Measurements from ENCODE around the gene FKBP14.
A peak's percentile ranks its signal among the peaks of the same experiment; 100 is the strongest.
"Not testable (repeated sequence)": the region's sequence is repeated elsewhere in the genome, so short reads cannot be mapped to it uniquely, and the experiment has no call there.

The FKBP14 gene

DNA sequence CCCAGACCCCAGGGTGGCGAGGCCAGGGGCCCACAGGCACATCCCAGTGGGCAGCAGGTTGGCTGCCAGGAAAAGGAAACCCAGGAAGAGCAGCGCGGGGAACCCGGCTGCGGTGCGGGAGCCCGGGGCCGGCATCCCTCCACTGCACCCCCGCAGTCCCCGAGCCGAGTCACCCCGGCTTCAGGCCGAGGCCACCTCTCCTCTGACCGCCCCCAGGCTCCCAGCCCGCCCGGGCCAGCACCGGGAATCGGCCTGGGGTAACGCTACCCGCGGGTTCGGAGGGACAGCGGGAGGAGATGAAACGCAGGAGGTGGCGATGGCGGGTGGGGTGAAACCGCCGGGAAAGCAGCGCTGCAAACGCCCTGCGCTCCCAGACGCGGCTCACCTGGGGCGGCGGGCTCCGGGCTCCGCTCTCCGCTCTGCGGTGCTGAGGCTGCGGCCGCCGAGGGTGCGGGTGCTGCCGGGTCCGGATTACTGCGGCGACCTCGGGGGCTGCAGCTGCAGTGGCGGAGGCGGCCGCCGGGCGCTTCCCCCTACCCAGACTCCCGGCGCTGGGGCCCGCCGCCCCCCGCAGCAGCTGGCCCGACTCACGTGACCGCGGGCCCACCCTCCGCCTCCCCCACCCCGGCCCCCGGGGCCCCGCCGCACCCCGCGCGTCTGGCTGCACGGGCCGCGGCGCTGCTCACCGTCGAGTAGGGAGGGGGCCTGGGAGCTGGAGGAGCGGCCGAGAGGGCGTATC, 37.1 kb downstream of the FKBP14 start, which contains the start of gene SCRN1:
TSS of gene SCRN1 (minus strand) at position 545 of the 739 bp plus-strand sequence. CDS start 20,734 bp downstream, outside the sequence.
- peak; percentile 56 for DNase-seq (ENCODE audit: low spot score)

DNA sequence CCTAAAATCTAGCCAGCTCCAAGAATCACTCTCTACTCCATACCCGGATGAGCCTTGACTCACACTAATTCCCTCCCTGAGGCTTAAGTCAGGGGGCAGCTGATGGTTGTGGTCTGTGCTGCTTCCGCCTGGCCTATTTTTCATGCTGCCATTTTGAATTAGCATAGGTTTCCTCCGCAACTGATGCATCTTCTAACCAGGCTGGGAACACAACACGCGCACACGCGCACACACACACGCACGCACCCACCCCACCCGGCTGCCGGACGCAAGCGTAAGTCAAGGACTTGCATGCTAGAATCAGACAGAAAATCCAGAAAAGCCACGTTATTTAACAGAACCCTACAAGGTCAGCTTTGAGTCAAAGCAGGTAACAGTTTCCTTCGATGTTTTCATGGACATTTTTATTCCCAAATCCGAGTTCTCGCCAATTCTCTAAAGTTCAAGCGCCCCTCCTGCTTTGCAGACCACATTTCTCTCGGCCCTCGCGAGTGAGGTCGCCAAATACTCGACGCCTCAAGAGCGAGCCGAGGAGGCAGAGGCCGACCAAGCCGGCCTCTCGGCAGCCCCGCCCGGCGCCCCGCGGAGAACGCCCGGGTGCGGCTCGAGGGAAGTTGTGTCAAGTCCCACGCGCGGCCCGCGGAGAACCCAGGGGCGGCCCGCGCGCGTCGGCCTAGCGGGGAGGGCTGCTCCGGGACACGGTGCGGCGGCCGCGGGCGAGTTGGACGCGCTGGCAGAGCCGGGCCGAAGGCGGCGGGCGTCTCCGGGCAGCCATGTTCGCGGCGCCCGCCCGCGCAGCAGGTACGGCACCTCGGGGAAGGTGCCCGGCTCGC, 37.9 kb downstream of the FKBP14 start:
- peak; percentile 75 for DNase-seq (ENCODE audit: low spot score)

DNA sequence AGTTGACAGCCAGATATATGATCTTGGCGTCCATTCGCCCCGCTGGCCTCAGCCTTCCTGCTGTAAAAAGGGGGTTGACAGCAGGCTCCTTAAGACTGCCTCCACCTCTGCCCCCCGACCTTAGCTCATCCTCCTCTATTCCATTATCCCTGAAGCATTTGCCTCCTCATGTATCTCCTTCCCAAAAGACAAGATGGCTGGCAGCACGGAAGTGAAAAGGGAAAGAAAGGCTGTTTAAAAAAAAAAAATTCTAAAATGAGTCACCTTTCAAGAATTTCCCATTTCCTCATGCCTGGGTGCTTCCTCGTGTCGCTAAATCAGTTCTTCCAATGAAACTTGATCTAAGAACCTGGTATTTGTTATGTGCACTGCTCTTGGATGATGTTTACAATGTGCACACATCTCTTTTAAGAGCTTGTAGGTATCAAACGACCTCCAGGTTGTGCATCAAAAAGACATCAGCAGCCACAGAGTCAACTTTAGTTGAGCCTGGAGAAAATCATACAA, 38.6 kb downstream of the FKBP14 start:
- DNase-seq (ENCODE audit: low spot score) = peak; percentile 94

DNA sequence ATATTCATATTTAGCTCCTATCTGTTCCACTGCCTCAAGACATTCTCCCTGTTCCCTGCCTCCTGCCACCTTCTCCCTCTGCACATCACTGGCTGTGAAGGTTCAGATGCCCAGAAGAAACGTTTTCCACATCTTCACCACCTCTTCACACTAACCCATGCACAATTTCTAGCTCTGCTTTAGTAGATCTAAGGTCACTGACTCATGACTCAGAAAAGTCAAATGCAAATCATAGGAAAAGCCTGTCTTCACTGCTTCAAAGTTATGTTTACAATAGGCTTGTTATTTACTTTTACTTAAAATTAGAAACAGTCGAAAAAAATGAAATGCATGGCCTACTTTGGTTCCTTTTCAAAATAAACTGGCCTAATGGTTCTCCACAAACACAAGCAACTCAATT, 39.4 kb downstream of the FKBP14 start:
- peak; percentile 68 for DNase-seq (ENCODE audit: low spot score)

DNA sequence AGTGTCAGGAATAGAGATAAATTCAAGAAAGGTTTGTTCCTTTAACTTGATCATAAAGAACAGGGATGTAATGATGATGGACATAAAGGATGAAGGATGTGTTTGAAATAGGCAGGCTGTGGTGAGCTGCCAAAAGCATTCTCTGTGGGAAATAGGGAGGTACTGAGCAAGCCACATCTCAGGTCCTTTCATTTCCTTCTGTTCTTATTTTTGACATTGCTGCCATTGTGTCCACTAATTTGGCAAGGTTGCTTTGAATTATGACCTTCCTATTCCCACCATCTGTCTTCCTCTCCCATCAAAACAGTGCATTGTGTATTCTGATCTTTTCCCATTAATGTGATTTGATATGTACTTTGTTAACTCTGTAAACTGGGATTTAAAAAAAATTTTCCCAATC, 46.4 kb downstream of the FKBP14 start:
- no peak for DNase-seq (ENCODE audit: low spot score)

DNA sequence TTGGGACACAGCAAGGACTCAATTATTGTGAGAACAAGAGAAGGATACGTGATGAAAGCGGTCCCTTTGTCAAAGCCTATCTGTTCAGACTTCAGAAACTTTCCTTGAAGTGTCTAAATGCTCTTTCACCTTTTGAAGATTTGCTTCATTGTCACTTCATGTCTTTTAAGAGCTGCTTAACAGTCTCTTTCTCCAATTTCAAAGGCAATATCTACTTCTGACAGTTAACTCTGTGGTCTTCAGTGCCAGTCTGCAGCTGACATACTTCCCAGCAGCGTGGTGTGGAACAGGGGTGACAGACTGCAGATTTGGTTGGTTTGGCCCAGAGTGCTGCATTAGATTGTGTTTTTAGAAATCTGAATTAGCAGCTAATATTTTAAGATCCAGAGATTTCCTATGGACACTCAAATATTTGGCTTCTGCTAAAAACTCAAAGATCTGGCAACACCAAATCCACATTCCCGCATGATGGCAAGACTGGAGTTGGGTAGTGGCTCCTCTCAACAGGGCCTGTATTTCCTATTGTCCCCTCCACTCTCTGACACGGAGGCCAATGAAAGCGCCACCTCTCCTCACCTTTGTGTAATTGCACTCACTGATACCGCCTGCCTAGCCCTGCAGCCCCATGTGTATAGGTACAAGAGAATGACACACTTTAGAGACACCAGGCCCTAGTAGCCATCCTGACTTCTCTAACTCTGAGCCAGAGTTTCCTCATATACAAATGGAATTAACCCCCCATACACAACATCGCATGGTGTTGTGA, 48.4 kb downstream of the FKBP14 start:
- DNase-seq (ENCODE audit: low spot score) = no peak

DNA sequence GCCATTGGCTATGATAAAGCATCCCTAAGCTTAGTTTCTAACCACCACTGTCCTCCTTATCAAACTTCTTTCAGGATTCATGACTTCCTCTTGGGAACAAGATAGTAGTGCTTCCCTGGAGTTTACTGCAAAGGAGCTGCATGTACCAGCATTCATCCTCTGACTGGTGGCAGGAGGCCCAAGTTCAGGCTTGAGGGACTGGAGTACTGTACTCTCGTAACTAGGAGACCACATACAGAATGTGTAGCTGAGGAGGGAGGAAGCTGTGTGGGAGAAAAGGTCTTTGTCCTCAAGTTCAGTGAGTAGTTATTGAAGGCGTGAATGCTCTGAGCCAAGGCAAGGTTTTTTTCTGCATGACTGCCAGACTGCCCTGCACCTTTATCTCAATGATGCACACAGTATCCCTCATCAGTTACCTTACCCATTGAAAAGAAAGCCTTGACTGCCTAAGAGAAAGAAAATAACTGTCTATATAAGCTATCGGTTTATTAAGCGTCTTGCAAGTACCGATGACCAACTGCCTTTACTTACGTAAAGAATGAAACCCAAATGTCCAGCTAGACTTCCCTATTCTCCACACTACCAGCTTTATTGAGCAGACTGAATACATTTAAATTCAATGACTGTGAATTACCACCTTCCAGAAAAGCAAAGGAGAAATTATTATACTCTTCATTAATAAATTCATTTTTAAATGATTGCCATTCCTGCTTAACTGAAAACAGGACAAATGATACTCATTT, 49.7 kb downstream of the FKBP14 start:
- DNase-seq (ENCODE audit: low spot score) = peak; percentile 46

DNA sequence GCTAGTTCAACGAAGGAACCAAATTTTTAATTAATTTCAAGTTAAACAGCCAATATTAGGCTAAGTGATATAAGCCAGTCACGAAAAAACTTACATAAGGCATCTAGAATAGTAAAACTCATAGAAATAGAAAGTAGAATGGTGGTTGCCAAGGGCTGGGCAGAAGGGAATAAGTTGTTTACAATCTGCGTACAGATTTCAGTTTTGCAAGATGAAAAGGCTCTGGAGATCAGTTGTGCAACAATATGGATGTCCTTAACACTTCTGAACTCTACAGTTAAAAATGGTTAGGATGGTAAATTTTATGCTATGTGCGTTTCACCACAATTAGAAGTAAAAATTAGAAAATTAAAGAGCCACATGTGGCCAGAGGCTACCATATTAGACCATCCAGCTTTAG, 50.2 kb downstream of the FKBP14 start:
- no peak for DNase-seq (ENCODE audit: low spot score)

DNA sequence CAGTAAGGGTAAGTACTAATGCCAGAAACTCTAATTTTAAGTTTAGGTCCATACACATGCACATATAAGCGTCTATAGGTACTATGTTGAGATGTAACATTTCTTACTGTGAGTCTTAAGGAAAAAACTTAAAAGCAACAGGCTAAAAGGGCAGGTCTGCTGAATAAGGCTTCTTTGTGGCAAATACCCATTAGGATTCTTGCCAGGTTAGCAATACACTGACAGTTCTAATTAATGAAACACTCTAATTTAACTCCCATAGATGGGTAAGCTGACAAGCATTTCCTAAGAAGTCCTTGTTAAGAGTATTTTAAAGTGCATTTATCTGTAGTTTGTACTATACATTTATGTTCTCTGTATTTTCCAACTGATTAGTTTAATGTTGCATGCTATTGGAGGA, 50.9 kb downstream of the FKBP14 start:
- DNase-seq (ENCODE audit: low spot score) = no peak

DNA sequence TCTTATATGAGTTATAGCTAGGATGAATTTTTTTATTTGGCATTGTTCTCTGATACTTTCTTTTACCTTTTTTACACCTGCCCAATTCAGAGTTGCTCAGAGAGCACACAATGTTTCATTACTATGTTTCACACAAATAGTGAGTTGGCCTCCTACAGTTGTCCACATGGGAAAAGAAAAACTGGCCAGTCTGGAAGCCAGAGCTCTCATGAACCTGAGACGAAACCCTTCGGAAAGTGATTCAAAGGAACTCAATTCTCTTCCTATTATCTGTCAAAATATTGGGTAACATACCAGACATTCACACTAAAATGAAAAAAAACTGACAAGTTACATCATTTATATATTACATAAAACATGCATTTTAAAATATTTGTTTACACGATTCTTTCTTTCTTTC, 52.2 kb downstream of the FKBP14 start:
- no peak for DNase-seq (ENCODE audit: low spot score)

DNA sequence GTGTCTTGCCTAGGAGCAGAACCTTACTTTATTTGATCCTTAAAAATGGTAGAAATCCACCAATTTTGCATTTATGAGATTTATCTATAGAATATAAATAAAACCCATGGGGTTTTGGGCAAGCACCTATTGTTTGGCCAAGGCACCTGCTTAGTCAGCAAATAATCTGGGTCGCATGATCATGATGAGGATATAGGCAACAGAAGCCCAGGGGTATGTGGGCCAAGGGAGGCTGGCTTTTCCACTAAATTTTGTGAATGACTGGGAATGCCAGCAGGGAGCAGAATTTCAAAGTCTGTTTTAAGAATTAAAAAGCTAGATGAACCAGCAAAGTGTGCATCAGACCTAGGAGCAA, 54.2 kb downstream of the FKBP14 start:
- DNase-seq (ENCODE audit: low spot score) = no peak

DNA sequence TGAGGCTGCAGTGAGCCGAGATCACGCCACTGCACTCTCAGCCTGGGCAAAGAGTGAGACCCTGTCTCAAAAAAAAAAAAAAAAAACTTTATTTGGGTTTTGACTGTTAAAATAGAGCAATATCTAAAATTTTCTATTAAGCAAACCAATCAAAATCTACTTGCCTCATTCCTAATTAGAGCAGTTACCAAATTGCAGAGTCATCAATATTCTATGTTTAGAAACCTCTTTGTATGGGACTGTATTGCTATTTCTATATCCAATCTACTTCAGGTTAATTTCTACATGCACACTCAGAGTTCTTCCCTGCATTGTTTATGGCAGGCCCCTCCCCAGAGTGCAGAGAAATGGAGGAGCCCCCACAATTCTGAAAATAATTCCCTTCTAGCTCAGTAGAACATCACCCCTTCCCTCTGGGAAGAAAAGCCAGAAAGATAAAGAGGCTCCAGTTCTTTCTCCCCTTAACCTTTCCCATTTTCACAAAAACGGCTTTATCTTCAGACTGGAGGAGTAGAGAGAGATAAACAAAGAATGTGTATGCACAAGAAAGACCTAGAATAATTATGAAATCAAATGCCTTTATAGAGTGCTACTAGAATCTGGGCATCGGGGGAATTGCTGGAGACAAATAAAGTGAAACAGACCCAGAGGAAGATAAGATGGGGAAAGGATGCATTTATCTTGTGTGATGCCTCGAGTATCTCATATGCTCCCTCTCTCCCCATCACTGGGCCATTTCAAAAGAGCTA, 54.8 kb downstream of the FKBP14 start:
- DNase-seq (ENCODE audit: low spot score) = no peak

DNA sequence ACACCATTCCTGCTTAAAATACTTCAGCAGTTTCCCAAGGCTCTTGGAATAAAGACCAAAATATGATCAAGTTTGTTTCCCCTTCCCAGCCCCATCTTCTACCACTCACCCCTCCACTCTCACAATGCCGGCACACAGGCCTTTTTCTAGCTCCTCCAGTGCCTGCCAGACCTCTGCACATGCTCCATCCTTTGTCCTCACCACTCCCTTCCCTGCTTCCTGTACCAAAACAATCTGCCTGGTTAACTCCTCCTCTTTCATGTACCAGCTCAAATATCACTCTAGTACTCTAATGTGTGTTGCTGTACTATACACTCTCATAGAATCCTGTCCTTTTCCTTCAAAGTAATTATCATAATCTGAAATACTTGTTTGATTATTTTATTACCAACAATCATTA, 56.3 kb downstream of the FKBP14 start:
- no peak for DNase-seq (ENCODE audit: low spot score)

DNA sequence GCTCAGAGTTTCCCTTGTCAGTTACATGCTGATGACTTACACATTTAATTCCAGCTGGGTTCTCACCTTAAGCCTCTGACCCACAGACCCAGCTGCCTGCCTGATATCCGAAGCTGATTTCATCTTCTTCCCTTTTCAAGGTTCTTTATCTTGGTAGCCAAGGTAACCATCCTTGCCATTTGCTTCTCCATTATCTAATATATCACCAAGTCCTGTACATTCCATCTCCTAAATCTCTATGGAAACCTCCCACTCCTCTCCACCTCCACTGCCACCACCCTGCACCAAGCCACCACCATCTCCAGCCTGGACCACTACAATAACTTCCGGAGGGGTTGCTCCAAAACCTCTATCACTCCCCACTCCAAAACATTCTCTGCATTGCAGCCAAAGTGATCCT, 56.8 kb downstream of the FKBP14 start:
- no peak for DNase-seq (ENCODE audit: low spot score)

DNA sequence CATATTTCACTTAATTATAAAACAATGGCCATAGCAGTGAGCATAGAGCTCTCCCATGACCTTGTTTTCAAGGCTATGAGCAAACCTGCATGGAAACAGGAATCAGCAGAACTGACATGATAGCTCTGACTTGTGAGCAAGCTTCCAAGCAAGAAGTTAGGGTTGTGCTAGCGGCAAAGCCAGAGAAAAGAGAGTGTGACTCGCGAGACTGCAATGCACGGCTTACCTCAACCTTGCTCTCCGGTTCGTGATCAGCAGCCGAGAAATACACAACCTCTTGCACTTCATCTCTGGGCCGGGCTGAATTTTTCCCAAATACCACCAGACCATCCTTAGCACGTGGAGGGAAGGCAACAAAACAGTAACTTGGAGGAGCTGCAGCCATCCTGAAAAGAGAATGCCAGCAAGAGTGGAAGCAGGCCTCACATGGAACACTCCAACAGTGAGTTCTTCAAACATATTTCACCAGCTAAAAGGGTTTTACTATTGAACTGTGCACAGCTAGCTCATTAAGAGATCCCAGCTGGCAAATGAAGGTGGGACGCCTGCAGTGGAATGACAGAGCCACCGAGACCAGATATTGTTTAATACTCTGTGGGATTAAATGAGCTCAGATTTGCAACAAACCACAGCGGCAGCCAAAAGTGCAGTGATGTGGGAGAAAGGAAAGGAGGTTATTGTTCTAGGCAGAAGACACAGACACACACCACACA, 57.7 kb downstream of the FKBP14 start:
- peak; percentile 81 for DNase-seq (ENCODE audit: low spot score)

DNA sequence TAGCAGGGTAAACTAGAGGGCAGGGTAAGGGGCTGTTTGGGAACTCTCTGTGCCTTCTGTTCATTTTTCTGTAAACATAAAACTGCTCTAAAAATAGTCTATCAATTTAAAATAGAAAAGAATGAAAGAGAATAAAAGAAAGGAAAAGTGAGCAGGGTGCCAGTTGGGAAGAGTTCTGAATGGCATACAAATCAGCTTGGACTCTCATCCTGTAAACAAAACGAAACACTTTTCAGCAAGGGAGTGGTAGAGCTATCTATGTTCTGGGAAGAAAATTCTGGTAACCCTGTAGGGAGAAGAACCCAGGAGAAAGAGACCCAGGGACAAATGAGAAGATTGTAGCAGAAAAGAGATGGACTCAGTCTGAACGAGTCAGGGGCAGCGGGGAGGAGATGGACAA, 61.5 kb downstream of the FKBP14 start:
- DNase-seq (ENCODE audit: low spot score) = no peak

DNA sequence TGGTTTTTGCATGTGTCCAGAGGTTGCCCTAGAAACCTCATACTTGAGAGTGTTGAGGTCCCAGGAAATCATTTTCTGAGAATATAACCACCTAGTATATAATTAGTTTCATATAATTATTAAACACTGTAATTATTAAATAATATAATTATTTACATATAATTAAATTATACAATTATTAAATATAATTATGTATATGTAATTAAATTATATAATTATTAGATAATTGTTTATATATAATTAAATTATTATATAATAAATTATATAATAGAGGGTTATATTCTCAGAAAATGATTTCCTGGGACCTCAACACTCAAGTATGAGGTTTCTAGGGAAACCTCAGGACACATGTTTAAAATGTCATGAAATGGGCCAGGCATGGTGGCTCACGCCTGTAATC, 64.5 kb downstream of the FKBP14 start:
- DNase-seq (ENCODE audit: low spot score) = no peak

DNA sequence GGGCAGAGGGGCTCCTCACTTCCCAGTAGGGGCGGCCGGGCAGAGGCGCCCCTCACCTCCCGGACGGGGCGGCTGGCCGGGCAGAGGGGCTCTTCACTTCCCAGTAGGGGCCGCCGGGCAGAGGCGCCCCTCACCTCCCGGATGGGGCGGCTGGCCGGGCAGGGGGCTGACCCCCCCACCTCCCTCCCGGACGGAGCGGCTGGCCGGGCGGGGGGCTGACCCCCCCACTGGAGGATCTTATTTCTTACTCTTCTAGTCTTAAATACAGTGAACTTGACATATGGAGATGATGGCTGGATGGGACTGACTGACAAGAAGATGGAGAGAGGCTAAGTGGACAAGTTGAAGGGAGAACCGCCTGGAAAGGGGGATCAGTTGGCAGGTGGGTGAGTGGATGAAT, 64.9 kb downstream of the FKBP14 start:
- DNase-seq (ENCODE audit: low spot score) = not testable (repeated sequence)
